Measurements from ENCODE around the gene ANXA5. TPM values are rescaled to one million over a fixed set of nuclear protein-coding genes. Genes with fewer than 3 reads are reported as not detected.
"Not testable (repeated sequence)": the region's sequence is repeated elsewhere in the genome, so short reads cannot be mapped to it uniquely, and the experiment has no call there.

ANXA5 gene
- total and polyA plus RNA-seq, 4 donors, result 71.0 to 131 (median 87.0) TPM

- Histone ChIP-seq H3K4me3 (ENCODE audit: low read depth in 1 of 3, low read length in 3 of 3) (no peak overlapping the region), H3K9me3 (ENCODE audit: control insufficient read depth in 4 of 4, low read length in 3 of 4) (no peaks in the 10 kb centered on the region), H3K27ac (ENCODE audit: low read depth in 1 of 2, low read length in 2 of 2) (no peak overlapping the region), H3K36me3 (ENCODE audit: control insufficient read depth in 4 of 4, insufficient read depth in 3 of 4, low read depth in 1 of 4, low read length in 3 of 4) (no peaks in the 10 kb centered on the region), H3K4me1 (ENCODE audit: control insufficient read depth in 4 of 4, insufficient read depth in 4 of 4, low read length in 3 of 4) (peaks cover 0 to 5% (median 3%) of the 10 kb centered on the region in 4 donors), H3K27me3 (ENCODE audit: control insufficient read depth in 4 of 4, insufficient read depth in 4 of 4, low read length in 3 of 4) (no peaks in the 10 kb centered on the region), H3K9ac (ENCODE audit: low read depth in 1 of 2, low read length in 2 of 2) (no peak overlapping the region)
- TF ChIP-seq FOXA1 (IDR thresholded peaks at IDR 0.05) (no peak), HNF4A (conservative IDR thresholded peaks at IDR 0.05) (no peak), HNF4G (IDR thresholded peaks at IDR 0.05) (no peak), RXRA (IDR thresholded peaks at IDR 0.05) (no peak), YY1 (IDR thresholded peaks at IDR 0.05) (no peak), GABPA (IDR thresholded peaks at IDR 0.05 in 1 of 2, conservative IDR thresholded peaks at IDR 0.05 in 1 of 2) (no peak), ZBTB33 (IDR thresholded peaks at IDR 0.05) (no peak), SP1 (IDR thresholded peaks at IDR 0.05) (no peak), EGR1 (IDR thresholded peaks at IDR 0.05; ENCODE audit: low read depth in 2 of 2) (no peak), JUND (IDR thresholded peaks at IDR 0.05) (no peak)
- no peak for DNase-seq (ENCODE audit: low spot score)
- WGBS, result 93% methylated on average over 1 of the region's 1 CpG
Observed at GRCh38 chr4:121733942-121734341, 37.2 kb upstream of the ANXA5 start.

- H3K27ac ChIP-seq (ENCODE audit: low read depth in 1 of 2, low read length in 2 of 2); H3K9me3 ChIP-seq (ENCODE audit: control insufficient read depth in 4 of 4, low read length in 3 of 4); H3K9ac ChIP-seq (ENCODE audit: low read depth in 1 of 2, low read length in 2 of 2); H3K36me3 ChIP-seq (ENCODE audit: control insufficient read depth in 4 of 4, insufficient read depth in 3 of 4, low read depth in 1 of 4, low read length in 3 of 4); DNase-seq (ENCODE audit: low spot score); H3K4me1 ChIP-seq (ENCODE audit: control insufficient read depth in 4 of 4, insufficient read depth in 4 of 4, low read length in 3 of 4); H3K27me3 ChIP-seq (ENCODE audit: control insufficient read depth in 4 of 4, insufficient read depth in 4 of 4, low read length in 3 of 4); H3K4me3 ChIP-seq (ENCODE audit: low read depth in 1 of 3, low read length in 3 of 3): not testable (repeated sequence)
- WGBS, result 94% methylated on average over 2 of the region's 2 CpGs
Observed at GRCh38 chr4:121729753-121730152, 33.0 kb upstream of the ANXA5 start.

- Histone ChIP-seq H3K9me3 (ENCODE audit: control insufficient read depth in 4 of 4, low read length in 3 of 4) (no peaks in the 10 kb centered on the region), H3K27me3 (ENCODE audit: control insufficient read depth in 4 of 4, insufficient read depth in 4 of 4, low read length in 3 of 4) (no peaks in the 10 kb centered on the region), H3K4me1 (ENCODE audit: control insufficient read depth in 4 of 4, insufficient read depth in 4 of 4, low read length in 3 of 4) (peaks cover 0 to 5% (median 3%) of the 10 kb centered on the region in 4 donors), H3K9ac (ENCODE audit: low read depth in 1 of 2, low read length in 2 of 2) (no peak overlapping the region), H3K27ac (ENCODE audit: low read depth in 1 of 2, low read length in 2 of 2) (no peak overlapping the region), H3K4me3 (ENCODE audit: low read depth in 1 of 3, low read length in 3 of 3) (no peak overlapping the region), H3K36me3 (ENCODE audit: control insufficient read depth in 4 of 4, insufficient read depth in 3 of 4, low read depth in 1 of 4, low read length in 3 of 4) (no peaks in the 10 kb centered on the region)
- TF ChIP-seq, protein P1, sequence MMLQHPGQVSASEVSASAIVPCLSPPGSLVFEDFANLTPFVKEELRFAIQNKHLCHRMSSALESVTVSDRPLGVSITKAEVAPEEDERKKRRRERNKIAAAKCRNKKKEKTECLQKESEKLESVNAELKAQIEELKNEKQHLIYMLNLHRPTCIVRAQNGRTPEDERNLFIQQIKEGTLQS (IDR thresholded peaks at IDR 0.05), result no peak
- WGBS, result 86% methylated on average over 3 of the region's 3 CpGs
- DNase-seq (ENCODE audit: low spot score), result no peak
Observed at GRCh38 chr4:121728798-121729226, 32.0 kb upstream of the ANXA5 start.

DNA sequence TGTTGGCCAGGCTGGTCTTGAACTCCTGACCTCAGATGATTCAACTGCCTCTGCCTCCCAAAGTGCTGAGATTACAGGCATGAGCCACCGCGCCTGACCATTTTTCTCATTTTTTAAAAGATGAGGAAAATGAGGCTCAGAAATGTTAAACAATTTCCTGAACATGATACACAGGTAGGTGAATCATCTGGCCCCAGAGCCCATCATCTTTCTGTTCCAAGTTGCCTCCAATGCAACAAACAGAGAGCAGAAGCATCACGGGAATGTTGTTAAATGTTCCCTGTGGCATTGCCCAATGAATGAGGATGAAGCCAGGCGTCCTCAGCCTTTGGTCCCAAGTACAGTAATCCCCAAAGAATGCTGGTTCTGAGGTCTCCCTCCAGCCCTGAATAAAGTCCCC lies 31.3 kb upstream of the ANXA5 start:
- no peaks in the 10 kb centered on the region for H3K36me3 ChIP-seq (ENCODE audit: control insufficient read depth in 4 of 4, insufficient read depth in 3 of 4, low read depth in 1 of 4, low read length in 3 of 4)
- H3K4me3 ChIP-seq (ENCODE audit: low read depth in 1 of 3, low read length in 3 of 3), result no peak overlapping the region
- H3K9me3 ChIP-seq (ENCODE audit: control insufficient read depth in 4 of 4, low read length in 3 of 4), result no peaks in the 10 kb centered on the region
- H3K27ac ChIP-seq (ENCODE audit: low read depth in 1 of 2, low read length in 2 of 2), result no peak overlapping the region
- H3K9ac ChIP-seq (ENCODE audit: low read depth in 1 of 2, low read length in 2 of 2), result no peak overlapping the region
- TF ChIP-seq ZBTB33 (IDR thresholded peaks at IDR 0.05) (no peak), RXRA (IDR thresholded peaks at IDR 0.05) (no peak), HNF4A (conservative IDR thresholded peaks at IDR 0.05) (no peak)
- 83% methylated on average over 4 of the region's 4 CpGs for WGBS
- no peaks in the 10 kb centered on the region for H3K27me3 ChIP-seq (ENCODE audit: control insufficient read depth in 4 of 4, insufficient read depth in 4 of 4, low read length in 3 of 4)
- H3K4me1 ChIP-seq (ENCODE audit: control insufficient read depth in 4 of 4, insufficient read depth in 4 of 4, low read length in 3 of 4), result peaks cover 0 to 5% (median 3%) of the 10 kb centered on the region in 4 donors
- no peak for DNase-seq (ENCODE audit: low spot score)
